Osteocyte (in vitro differentiated cells): ENCODE measurements around the gene CUBN. TPM values are rescaled to one million over a fixed set of nuclear protein-coding genes. Genes with fewer than 3 reads are reported as not detected.
A peak's percentile ranks its signal among the peaks of the same experiment; 100 is the strongest.

ENCODE experiments used
- DNase-seq: peaks from one replicate; pipeline ENCODE4 v3.0.0; 2021; ENCODE audit warnings: mixed read lengths; ENCODE audit not compliant: unreplicated experiment; ENCODE audit errors: extremely low spot score
- H3K27ac Mint-ChIP-seq: one replicate; pipeline ENCODE4 v1.8.0; 2021; ENCODE audit warnings: mild to moderate bottlenecking, mixed read lengths; ENCODE audit not compliant: unreplicated experiment
- H3K27me3 Mint-ChIP-seq: one replicate; pipeline ENCODE4 v1.8.0; 2021; ENCODE audit warnings: mixed read lengths; ENCODE audit not compliant: unreplicated experiment
- H3K36me3 Mint-ChIP-seq: one replicate; pipeline ENCODE4 v1.8.0; 2021; ENCODE audit warnings: mixed read lengths; ENCODE audit not compliant: unreplicated experiment
- H3K4me1 Mint-ChIP-seq: one replicate; pipeline ENCODE4 v1.8.0; 2021; ENCODE audit warnings: mixed read lengths; ENCODE audit not compliant: unreplicated experiment
- H3K4me3 Mint-ChIP-seq: one replicate; pipeline ENCODE4 v1.8.0; 2021; ENCODE audit warnings: mild to moderate bottlenecking, moderate library complexity, mixed read lengths; ENCODE audit not compliant: unreplicated experiment
- H3K9me3 Mint-ChIP-seq: one replicate; pipeline ENCODE4 v1.8.0; 2021; ENCODE audit warnings: mixed read lengths; ENCODE audit not compliant: unreplicated experiment
- CTCF ChIP-seq: fragments of 200-600 bp; sonication (generic); IDR thresholded peaks from 2 replicates; pipeline ENCODE4 v1.5.0; 2021; ENCODE audit warnings: antibody characterized with exemption, mild to moderate bottlenecking, moderate library complexity
- total RNA-seq: library from RNA; stranded (reverse); gene quantifications from 2 replicates; pipeline ENCODE4 v1.2.1, GENCODE V29; 2021

CUBN gene
- total RNA-seq, 1 donor from 2014 or later, result 1.4 TPM

- DNase-seq, result no peak
- no peak for TF ChIP-seq CTCF
- H3K4me1 Mint-ChIP-seq, result peaks cover 48% of the 10 kb centered on the region
- H3K27ac Mint-ChIP-seq, result no peak overlapping the region
- H3K36me3 Mint-ChIP-seq, result no peaks in the 10 kb centered on the region
- H3K9me3 Mint-ChIP-seq, result no peaks in the 10 kb centered on the region
- H3K27me3 Mint-ChIP-seq, result no peaks in the 10 kb centered on the region
- H3K4me3 Mint-ChIP-seq, result no peak overlapping the region
Observed at GRCh38 chr10:16988900-16989299, 140.7 kb downstream of the CUBN start.

DNA sequence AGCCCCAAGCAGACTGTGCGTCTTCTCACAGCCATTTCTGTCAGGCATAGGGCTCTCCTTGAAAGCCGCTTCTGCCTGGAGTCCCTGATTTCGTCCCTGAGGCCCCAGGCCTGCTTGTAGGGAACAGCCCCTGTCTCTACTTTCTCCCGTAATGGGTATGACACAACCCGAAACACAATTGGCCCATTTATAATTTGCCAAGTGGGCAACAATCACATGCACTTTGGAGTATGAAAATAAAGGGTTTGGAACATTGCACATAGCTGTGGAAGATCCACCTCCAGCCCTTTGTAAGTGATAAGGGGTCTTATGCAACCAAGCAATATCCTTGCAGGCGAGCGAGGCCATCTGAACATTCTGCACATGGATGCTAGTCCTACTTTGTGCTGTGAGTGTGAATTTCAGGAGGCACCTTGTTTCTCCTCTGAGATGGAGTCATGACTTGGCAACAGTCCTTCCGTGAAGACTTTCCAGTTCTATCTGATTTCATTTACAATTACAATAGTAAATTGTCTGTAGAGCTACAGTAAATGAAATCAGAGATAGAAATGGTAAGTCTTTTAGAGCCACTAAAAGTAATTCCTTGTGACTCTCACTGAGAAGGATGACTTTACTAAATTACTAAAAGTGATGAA lies 141.5 kb downstream of the CUBN start:
- no peak for TF ChIP-seq CTCF
- peaks cover 48% of the 10 kb centered on the region for H3K4me1 Mint-ChIP-seq
- no peaks in the 10 kb centered on the region for H3K27me3 Mint-ChIP-seq
- no peak overlapping the region for H3K4me3 Mint-ChIP-seq
- no peaks in the 10 kb centered on the region for H3K9me3 Mint-ChIP-seq
- DNase-seq, result no peak
- H3K27ac Mint-ChIP-seq, result peak overlapping the region; percentile 90
- H3K36me3 Mint-ChIP-seq, result no peaks in the 10 kb centered on the region

DNA sequence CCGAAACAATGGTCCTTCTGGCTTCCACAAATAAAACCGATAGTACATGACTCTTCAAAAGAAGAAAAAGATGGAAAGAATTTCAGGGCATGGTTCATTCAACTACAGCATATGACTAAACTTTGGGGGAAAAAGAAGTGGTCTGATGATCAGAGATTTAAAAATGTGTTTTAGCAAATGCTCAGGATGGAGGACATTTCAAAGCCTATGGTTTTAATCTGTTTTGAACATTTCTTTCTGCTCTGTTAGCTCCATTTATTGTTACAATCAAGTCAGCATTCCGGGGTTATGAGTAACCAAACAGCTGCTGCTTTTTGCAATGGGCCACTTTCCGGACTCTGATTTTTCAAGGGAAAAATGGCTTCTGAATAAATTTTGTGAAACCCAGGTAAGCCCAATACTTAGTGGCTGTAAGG lies 142.4 kb downstream of the CUBN start:
- no peaks in the 10 kb centered on the region for H3K36me3 Mint-ChIP-seq
- H3K4me3 Mint-ChIP-seq, result no peak overlapping the region
- H3K27ac Mint-ChIP-seq, result peak overlapping the region; percentile 90
- peaks cover 39% of the 10 kb centered on the region for H3K4me1 Mint-ChIP-seq
- DNase-seq, result no peak
- TF ChIP-seq CTCF, result no peak
- H3K9me3 Mint-ChIP-seq, result no peaks in the 10 kb centered on the region
- H3K27me3 Mint-ChIP-seq, result no peaks in the 10 kb centered on the region

GRCh38 chr10:16986406-16987205 lies 143.0 kb downstream of the CUBN start:
- DNase-seq, result no peak
- Mint-ChIP-seq H3K4me1 (peaks cover 39% of the 10 kb centered on the region), H3K4me3 (peak overlapping the region; percentile 27), H3K27me3 (no peaks in the 10 kb centered on the region), H3K36me3 (no peaks in the 10 kb centered on the region), H3K27ac (peak overlapping the region; percentile 90), H3K9me3 (no peaks in the 10 kb centered on the region)
- TF ChIP-seq CTCF, result no peak

- DNase-seq, result no peak
- Mint-ChIP-seq H3K9me3 (no peaks in the 10 kb centered on the region), H3K36me3 (no peaks in the 10 kb centered on the region), H3K27me3 (no peaks in the 10 kb centered on the region), H3K27ac (peak overlapping the region; percentile 90), H3K4me3 (no peak overlapping the region), H3K4me1 (peaks cover 39% of the 10 kb centered on the region)
- TF ChIP-seq CTCF, result no peak
Observed at GRCh38 chr10:16986082-16986405, 143.6 kb downstream of the CUBN start.
